SK-N-SH (cell line): ENCODE data around the gene SMAD3. TPM values are rescaled to one million over a fixed set of nuclear protein-coding genes. Genes with fewer than 3 reads are reported as not detected.

Experiments
- CTCF ChIA-PET: fragments of 300-600, 350-600 bp; formaldehyde crosslinking; extraction: SDS; loops from one replicate; lab custom pipeline; 2021; lab: Yijun Ruan, JAX
- POLR2A ChIA-PET: fragments of 350-600 bp; sonication (Branson Sonifier 250); formaldehyde crosslinking; extraction: SDS; loops from one replicate; lab custom pipeline; 2020; ENCODE audit warnings: antibody characterized with exemption, inconsistent platforms; lab: Yijun Ruan, JAX
- DNase-seq: peaks from one replicate; pipeline ENCODE4 v3.0.0; 2012
- H2AFZ ChIP-seq: fragments of 200-600 bp; sonication (generic); 2 replicates; pipeline ENCODE4 v1.8.1; 2016; ENCODE audit warnings: antibody characterized with exemption, mild to moderate bottlenecking, low read depth
- H3F3A ChIP-seq: fragments of 200-600 bp; sonication (generic); replicated peaks from 2 replicates; pipeline ENCODE3; 2016; ENCODE audit warnings: antibody characterized with exemption, mild to moderate bottlenecking; ENCODE audit not compliant: insufficient read depth
- H3K27ac ChIP-seq, 2 experiments: fragments of 200-500 bp in 1 of 2; fragments of 200-600 bp in 1 of 2; sonication (Bioruptor generic) in 1 of 2; sonication (generic), shearing (Covaris generic) in 1 of 2; 2 replicates each; pipeline versions ENCODE4 v1.5.1 to v1.6.1; 2014 to 2016; ENCODE audit warnings: low read depth in 2 of 2, inconsistent platforms in 1 of 2, low read length in 1 of 2, mild to moderate bottlenecking in 1 of 2, mixed read lengths in 1 of 2
- H3K27me3 ChIP-seq: fragments of 200-600 bp; sonication (generic), shearing (Covaris generic); 2 replicates; pipeline ENCODE4 v1.6.1; 2016; ENCODE audit warnings: mixed run types; ENCODE audit not compliant: insufficient read depth
- H3K36me3 ChIP-seq, 2 experiments: fragments of 200-500 bp in 1 of 2; fragments of 200-600 bp in 1 of 2; sonication (Bioruptor generic) in 1 of 2; sonication (generic) in 1 of 2; replicated peaks in 1 of 2; 2 replicates each; pipeline versions ENCODE3 to v1.5.1; 2014 to 2016; ENCODE audit warnings: low read length in 1 of 2, mild to moderate bottlenecking in 1 of 2; ENCODE audit not compliant: insufficient read depth in 2 of 2, control insufficient read depth in 1 of 2
- H3K4me1 ChIP-seq, 2 experiments: fragments of 200-500 bp in 1 of 2; fragments of 200-600 bp in 1 of 2; sonication (Bioruptor generic) in 1 of 2; sonication (generic), shearing (Covaris generic) in 1 of 2; 2 replicates each; pipeline versions ENCODE4 v1.5.1 to v1.6.1; 2014 to 2016; ENCODE audit warnings: low read depth in 1 of 2, low read length in 1 of 2, mixed run types in 1 of 2; ENCODE audit not compliant: insufficient read depth in 2 of 2, control insufficient read depth in 1 of 2
- H3K4me2 ChIP-seq: fragments of 200-600 bp; sonication (generic), shearing (Covaris generic); 2 replicates; pipeline ENCODE4 v1.6.1; 2017; ENCODE audit warnings: mixed run types
- H3K4me3 ChIP-seq, 2 experiments: fragments of 200-500 bp in 1 of 2; fragments of 200-600 bp in 1 of 2; sonication (Bioruptor generic) in 1 of 2; sonication (generic), shearing (Covaris generic) in 1 of 2; 2 replicates each; pipeline versions ENCODE4 v1.5.1 to v1.8.1; 2014 to 2016; ENCODE audit warnings: low read depth in 2 of 2, inconsistent platforms in 1 of 2, low read length in 1 of 2, mild to moderate bottlenecking in 1 of 2, mixed read lengths in 1 of 2, moderate library complexity in 1 of 2
- H3K79me2 ChIP-seq: fragments of 200-600 bp; sonication (generic); 2 replicates; pipeline ENCODE4 v1.8.1; 2017; ENCODE audit warnings: mild to moderate bottlenecking; ENCODE audit not compliant: insufficient read depth
- H3K9ac ChIP-seq: fragments of 200-600 bp; sonication (generic); 2 replicates; pipeline ENCODE4 v1.6.1; 2017; ENCODE audit warnings: mixed run types
- H3K9me2 ChIP-seq: fragments of 200-600 bp; sonication (generic); 2 replicates; pipeline ENCODE4 v1.6.1; 2017; ENCODE audit warnings: mixed run types
- H3K9me3 ChIP-seq: fragments of 200-600 bp; sonication (generic); 2 replicates; pipeline ENCODE4 v1.6.1; 2017; ENCODE audit warnings: mixed run types, mild to moderate bottlenecking, moderate library complexity
- H4K20me1 ChIP-seq: fragments of 200-600 bp; sonication (generic); 2 replicates; pipeline ENCODE4 v1.6.1; 2017; ENCODE audit warnings: mild to moderate bottlenecking, mixed run types; ENCODE audit not compliant: insufficient read depth
- EP300 ChIP-seq, 2 experiments: IDR thresholded peaks; 2 replicates each; pipeline versions ENCODE4 v1.4.0 to v1.6.1; 2012; ENCODE audit warnings: borderline replicate concordance in 1 of 2, low read depth in 1 of 2, low read length in 1 of 2
- EZH2phosphoT487 ChIP-seq: fragments of 200-600 bp; sonication (generic); IDR thresholded peaks from 2 replicates; pipeline ENCODE4 v1.6.1; 2017; ENCODE audit warnings: low read depth, mixed run types, mild to moderate bottlenecking, antibody characterized with exemption, moderate library complexity, borderline replicate concordance
- MXI1 ChIP-seq: IDR thresholded peaks from 2 replicates; pipeline ENCODE4 v1.6.1; 2012; ENCODE audit warnings: mild to moderate bottlenecking, low read depth, low read length, improper control_type of control experiment
- POLR2AphosphoS5 ChIP-seq: IDR thresholded peaks from 2 replicates; pipeline ENCODE4 v1.6.1; 2012; ENCODE audit warnings: low read depth, low read length
- SIN3A ChIP-seq: IDR thresholded peaks from 2 replicates; pipeline ENCODE4 v1.6.1; 2012; ENCODE audit warnings: low read depth, mild to moderate bottlenecking, low read length, moderate library complexity, borderline replicate concordance
- TCF12 ChIP-seq: IDR thresholded peaks from 2 replicates; pipeline ENCODE4 v1.4.0; 2012
- WGBS: methylation state at CpG from one replicate; pipeline ENCODE4 v1.1.6; 2017; ENCODE audit warnings: low lambda C conversion rate; 5-methylcytosine and 5-hydroxymethylcytosine counted together
- polyA plus RNA-seq, 3 experiments: library from polyadenylated mRNA; depleted of rRNA; stranded (reverse); fragments of >200 nt; gene quantifications; 2 replicates each; pipeline ENCODE4 v1.2.3, GENCODE V29; 2012
- TF ChIP-seq, protein P1 (sequence below): IDR thresholded peaks from 2 replicates; pipeline ENCODE4 v1.4.0; 2012; ENCODE audit warnings: low read depth, borderline replicate concordance
- TF ChIP-seq, protein P2 (sequence below): fragments of 150-350 bp; IDR thresholded peaks from 2 replicates; pipeline ENCODE4 v1.6.1; 2017; ENCODE audit warnings: antibody characterized with exemption, low read length, low read depth, borderline replicate concordance

The SMAD3 gene
- polyA plus RNA-seq, 1 of the 3 experiments (the other 2 are of a cell fraction) = 19.5 TPM

DNA sequence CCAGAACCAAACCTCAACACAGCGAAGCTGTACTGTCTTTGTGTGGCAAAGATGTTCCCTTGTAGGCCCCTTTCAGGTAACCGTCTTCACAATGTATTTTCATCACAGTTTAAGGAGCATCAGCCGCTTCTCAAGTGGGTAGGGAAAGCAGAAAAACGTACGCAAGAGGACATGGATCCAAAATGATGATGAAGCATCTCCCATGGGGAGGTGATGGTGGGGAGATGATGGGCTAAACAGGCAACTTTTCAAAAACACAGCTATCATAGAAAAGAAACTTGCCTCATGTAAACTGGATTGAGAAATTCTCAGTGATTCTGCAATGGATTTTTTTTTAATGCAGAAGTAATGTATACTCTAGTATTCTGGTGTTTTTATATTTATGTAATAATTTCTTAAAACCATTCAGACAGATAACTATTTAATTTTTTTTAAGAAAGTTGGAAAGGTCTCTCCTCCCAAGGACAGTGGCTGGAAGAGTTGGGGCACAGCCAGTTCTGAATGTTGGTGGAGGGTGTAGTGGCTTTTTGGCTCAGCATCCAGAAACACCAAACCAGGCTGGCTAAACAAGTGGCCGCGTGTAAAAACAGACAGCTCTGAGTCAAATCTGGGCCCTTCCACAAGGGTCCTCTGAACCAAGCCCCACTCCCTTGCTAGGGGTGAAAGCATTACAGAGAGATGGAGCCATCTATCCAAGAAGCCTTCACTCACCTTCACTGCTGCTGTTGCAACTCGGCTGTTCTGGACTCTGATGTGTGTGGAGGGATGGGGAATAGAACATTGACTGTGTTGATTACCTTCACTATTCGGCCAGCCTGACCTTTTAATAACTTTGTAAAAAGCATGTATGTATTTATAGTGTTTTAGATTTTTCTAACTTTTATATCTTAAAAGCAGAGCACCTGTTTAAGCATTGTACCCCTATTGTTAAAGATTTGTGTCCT is 129.0 kb downstream of the SMAD3 start:
- no peaks in the 10 kb centered on the region for H3K79me2 ChIP-seq
- H3K36me3 ChIP-seq = peaks cover 31 to 47% of the 10 kb centered on the region in 2 experiments
- no peak overlapping the region for H2AFZ ChIP-seq
- H3F3A ChIP-seq = peaks cover 4% of the 10 kb centered on the region
- H3K9me2 ChIP-seq = no peaks in the 10 kb centered on the region
- 91% methylated on average over 9 of the region's 9 CpGs for WGBS
- no peak overlapping the region for H3K27ac ChIP-seq
- ChIA-PET CTCF (no interaction called here), POLR2A (no interaction called here)
- TF ChIP-seq, protein P1, sequence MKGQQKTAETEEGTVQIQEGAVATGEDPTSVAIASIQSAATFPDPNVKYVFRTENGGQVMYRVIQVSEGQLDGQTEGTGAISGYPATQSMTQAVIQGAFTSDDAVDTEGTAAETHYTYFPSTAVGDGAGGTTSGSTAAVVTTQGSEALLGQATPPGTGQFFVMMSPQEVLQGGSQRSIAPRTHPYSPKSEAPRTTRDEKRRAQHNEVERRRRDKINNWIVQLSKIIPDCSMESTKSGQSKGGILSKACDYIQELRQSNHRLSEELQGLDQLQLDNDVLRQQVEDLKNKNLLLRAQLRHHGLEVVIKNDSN = no peak
- 0 out of 2 replicates have a peak, but pooled peaks have one; percentile 3 for TF ChIP-seq POLR2AphosphoS5
- no peak overlapping the region for H3K4me2 ChIP-seq
- no peaks in the 10 kb centered on the region for H4K20me1 ChIP-seq
- H3K4me3 ChIP-seq = no peak overlapping the region
- H3K4me1 ChIP-seq = peaks cover 0 to 9% of the 10 kb centered on the region in 2 experiments; a peak in 1 of 4 replicates
- no peak for DNase-seq
- no peaks in the 10 kb centered on the region for H3K27me3 ChIP-seq
- no peaks in the 10 kb centered on the region for H3K9me3 ChIP-seq
- H3K9ac ChIP-seq = no peak overlapping the region

DNA sequence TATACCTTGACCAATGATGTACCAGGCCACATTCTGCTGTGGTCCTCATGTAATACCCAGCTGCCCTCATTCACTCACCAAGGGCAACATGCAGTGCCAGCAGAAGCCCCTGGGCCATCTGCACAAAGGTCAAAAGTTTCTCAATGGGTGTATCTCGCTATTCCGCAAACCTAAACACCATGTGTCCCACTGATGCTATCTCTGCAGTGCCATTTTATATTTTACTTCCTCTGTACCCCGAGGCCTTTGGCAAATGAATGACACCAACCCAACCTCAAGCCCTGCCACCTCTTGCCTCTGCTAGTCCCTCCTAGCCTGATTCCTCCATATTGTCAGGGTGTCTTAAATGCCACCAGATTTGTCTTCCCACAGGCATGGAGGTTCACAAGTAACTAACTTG is 129.9 kb downstream of the SMAD3 start:
- H3K4me1 ChIP-seq = peaks cover 0 to 6% of the 10 kb centered on the region in 2 experiments; a peak in 1 of 4 replicates
- no peak for DNase-seq
- no peaks in the 10 kb centered on the region for H3K9me3 ChIP-seq
- H3K79me2 ChIP-seq = no peaks in the 10 kb centered on the region
- 85% methylated on average over 3 of the region's 3 CpGs for WGBS
- POLR2A ChIA-PET = no interaction called here
- H4K20me1 ChIP-seq = no peaks in the 10 kb centered on the region
- H3K9ac ChIP-seq = no peak overlapping the region
- CTCF ChIA-PET = no interaction called here
- no peak overlapping the region for H3K27ac ChIP-seq
- no peak overlapping the region for H3K4me3 ChIP-seq
- H3K27me3 ChIP-seq = no peaks in the 10 kb centered on the region
- no peak overlapping the region for H2AFZ ChIP-seq
- no peak overlapping the region for H3K4me2 ChIP-seq
- no peaks in the 10 kb centered on the region for H3K9me2 ChIP-seq
- peaks cover 4% of the 10 kb centered on the region for H3F3A ChIP-seq
- peaks cover 27 to 45% of the 10 kb centered on the region in 2 experiments for H3K36me3 ChIP-seq
- TF ChIP-seq MXI1 (no peak), TCF12 (no peak), EP300 (IDR thresholded peaks at IDR 0.05; ENCODE audit: borderline replicate concordance in 1 of 2, low read depth in 1 of 2, low read length in 1 of 2) (0 out of 4 replicates have a peak, but pooled peaks of 1 of the 2 experiments have one; percentile 19), POLR2AphosphoS5 (no peak)

DNA sequence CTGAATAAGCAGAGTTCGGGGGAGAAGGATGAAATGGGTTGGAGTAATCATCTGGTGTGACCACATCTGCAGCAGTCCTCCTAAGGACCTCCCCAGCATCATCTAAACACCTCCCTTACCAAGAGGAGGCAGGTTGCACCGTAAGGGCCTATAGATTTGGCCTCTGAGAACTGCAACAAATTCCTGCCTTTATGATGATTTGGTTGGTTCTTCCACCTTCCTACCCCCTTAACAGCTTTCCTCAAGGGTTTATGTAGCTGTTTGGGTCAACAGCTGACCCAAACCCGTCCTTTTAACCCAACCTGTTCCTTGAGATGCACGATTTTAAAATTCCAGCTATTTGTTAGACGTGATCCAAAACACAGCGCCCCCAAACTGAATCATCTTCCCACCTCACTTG is 130.8 kb downstream of the SMAD3 start:
- H3K4me3 ChIP-seq = no peak overlapping the region
- POLR2A ChIA-PET = no interaction called here
- no peak overlapping the region for H2AFZ ChIP-seq
- no peaks in the 10 kb centered on the region for H3K27me3 ChIP-seq
- CTCF ChIA-PET = no interaction called here
- H4K20me1 ChIP-seq = no peaks in the 10 kb centered on the region
- no peak overlapping the region for H3K4me2 ChIP-seq
- no peak for DNase-seq
- no peaks in the 10 kb centered on the region for H3K9me3 ChIP-seq
- peaks cover 0 to 11% of the 10 kb centered on the region in 2 experiments; a peak in 2 of 4 replicates for H3K4me1 ChIP-seq
- peaks cover 20 to 42% of the 10 kb centered on the region in 2 experiments for H3K36me3 ChIP-seq
- H3K9ac ChIP-seq = no peak overlapping the region
- peak overlapping the region in 1 of 2 experiments; percentile 18; a peak in 2 of 4 replicates for H3K27ac ChIP-seq
- no peak for TF ChIP-seq EZH2phosphoT487
- TF ChIP-seq, protein P2, sequence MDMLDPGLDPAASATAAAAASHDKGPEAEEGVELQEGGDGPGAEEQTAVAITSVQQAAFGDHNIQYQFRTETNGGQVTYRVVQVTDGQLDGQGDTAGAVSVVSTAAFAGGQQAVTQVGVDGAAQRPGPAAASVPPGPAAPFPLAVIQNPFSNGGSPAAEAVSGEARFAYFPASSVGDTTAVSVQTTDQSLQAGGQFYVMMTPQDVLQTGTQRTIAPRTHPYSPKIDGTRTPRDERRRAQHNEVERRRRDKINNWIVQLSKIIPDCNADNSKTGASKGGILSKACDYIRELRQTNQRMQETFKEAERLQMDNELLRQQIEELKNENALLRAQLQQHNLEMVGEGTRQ = no peak
- 0 out of 2 replicates have a peak, but pooled peaks have one; percentile 14 for TF ChIP-seq SIN3A
- 92% methylated on average over 6 of the region's 6 CpGs for WGBS
- peaks cover 4% of the 10 kb centered on the region for H3F3A ChIP-seq
- H3K79me2 ChIP-seq = no peaks in the 10 kb centered on the region
- H3K9me2 ChIP-seq = no peaks in the 10 kb centered on the region
